Thyroid gland (tissue), 4 donors: Measurements from ENCODE around the gene JADE1.

Source experiments
- POLR2A ChIP-seq, 2 donors: fragments of 450-650 bp; IDR thresholded peaks; one replicate each; pipeline ENCODE4 v1.6.1; 2017; ENCODE audit warnings: antibody characterized with exemption in 2 of 2, mild to moderate bottlenecking in 2 of 2, moderate library complexity in 1 of 2
- TF ChIP-seq, protein P1 (sequence below), 6 experiments: fragments of 200-600 bp in 3 of 6; fragments of 450-650 bp in 3 of 6; sonication (generic) in 3 of 6; IDR thresholded peaks; one replicate each; pipeline ENCODE4 v1.5.1; 2016 to 2019; ENCODE audit warnings: antibody characterized with exemption in 6 of 6, mild to moderate bottlenecking in 2 of 6, inconsistent platforms in 1 of 6, moderate library complexity in 1 of 6

DNA sequence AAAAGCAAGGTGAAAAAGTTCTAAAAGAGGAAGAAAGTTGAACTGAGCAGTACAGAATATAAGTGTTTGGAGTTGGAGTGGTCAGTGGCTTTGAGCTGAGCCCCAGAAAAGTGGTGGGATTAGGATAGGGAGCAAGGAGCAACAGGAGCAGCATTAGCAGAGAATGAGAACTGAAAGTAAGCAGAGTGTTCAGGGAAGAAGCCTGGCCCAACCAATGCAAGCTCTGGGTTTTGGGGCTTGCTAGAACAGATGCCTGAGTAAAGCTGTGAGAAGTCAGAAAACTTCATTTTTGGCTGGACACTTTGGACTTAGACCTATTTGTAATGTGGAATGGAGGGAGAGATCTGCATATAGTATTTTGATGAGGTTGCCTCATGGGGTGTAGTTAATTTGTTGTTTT, 17.8 kb downstream of the JADE1 start:
- TF ChIP-seq POLR2A (IDR thresholded peaks at IDR 0.05), result no peak
- TF ChIP-seq, protein P1, sequence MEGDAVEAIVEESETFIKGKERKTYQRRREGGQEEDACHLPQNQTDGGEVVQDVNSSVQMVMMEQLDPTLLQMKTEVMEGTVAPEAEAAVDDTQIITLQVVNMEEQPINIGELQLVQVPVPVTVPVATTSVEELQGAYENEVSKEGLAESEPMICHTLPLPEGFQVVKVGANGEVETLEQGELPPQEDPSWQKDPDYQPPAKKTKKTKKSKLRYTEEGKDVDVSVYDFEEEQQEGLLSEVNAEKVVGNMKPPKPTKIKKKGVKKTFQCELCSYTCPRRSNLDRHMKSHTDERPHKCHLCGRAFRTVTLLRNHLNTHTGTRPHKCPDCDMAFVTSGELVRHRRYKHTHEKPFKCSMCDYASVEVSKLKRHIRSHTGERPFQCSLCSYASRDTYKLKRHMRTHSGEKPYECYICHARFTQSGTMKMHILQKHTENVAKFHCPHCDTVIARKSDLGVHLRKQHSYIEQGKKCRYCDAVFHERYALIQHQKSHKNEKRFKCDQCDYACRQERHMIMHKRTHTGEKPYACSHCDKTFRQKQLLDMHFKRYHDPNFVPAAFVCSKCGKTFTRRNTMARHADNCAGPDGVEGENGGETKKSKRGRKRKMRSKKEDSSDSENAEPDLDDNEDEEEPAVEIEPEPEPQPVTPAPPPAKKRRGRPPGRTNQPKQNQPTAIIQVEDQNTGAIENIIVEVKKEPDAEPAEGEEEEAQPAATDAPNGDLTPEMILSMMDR (IDR thresholded peaks at IDR 0.05), result no peak
